Activated CD4-positive, alpha-beta T cell treated with anti-CD3 and anti-CD28 coated beads for 36 hours (primary cell): ENCODE measurements around the gene DPH6. TPM values are rescaled to one million over a fixed set of nuclear protein-coding genes. Genes with fewer than 3 reads are reported as not detected.
"Not testable (repeated sequence)": the region's sequence is repeated elsewhere in the genome, so short reads cannot be mapped to it uniquely, and the experiment has no call there.

Experiments used
- ATAC-seq: fragments of 200-7000 bp; cut with Tn5 transposase; one replicate; pipeline ENCODE4 v1.10.0; 2021; ENCODE audit warnings: mild to moderate bottlenecking, moderate library complexity
- CTCF ChIA-PET: fragments of 350-600 bp; sonication (Branson Sonifier 250); formaldehyde crosslinking; loops from one replicate; lab custom pipeline; 2021; ENCODE audit warnings: antibody characterized with exemption; lab: Charles Lee
- POLR2A ChIA-PET: fragments of 350-600 bp; sonication (Branson Sonifier 250); formaldehyde crosslinking; loops from one replicate; lab custom pipeline; 2021; ENCODE audit warnings: antibody characterized with exemption, inconsistent platforms; lab: Charles Lee
- DNase-seq: peaks from one replicate; pipeline ENCODE4 v3.0.0-alpha.2; 2020
- H3K27ac Mint-ChIP-seq: one replicate; pipeline ENCODE4 v1.8.0; 2021; ENCODE audit warnings: mixed read lengths
- H3K27me3 Mint-ChIP-seq: one replicate; pipeline ENCODE4 v1.8.0; 2021; ENCODE audit warnings: mixed read lengths
- H3K36me3 Mint-ChIP-seq: one replicate; pipeline ENCODE4 v1.8.0; 2021; ENCODE audit warnings: low read depth, mixed read lengths
- H3K4me1 Mint-ChIP-seq: one replicate; pipeline ENCODE4 v1.8.0; 2021; ENCODE audit warnings: mixed read lengths
- H3K4me3 Mint-ChIP-seq: one replicate; pipeline ENCODE4 v1.8.0; 2021; ENCODE audit warnings: mild to moderate bottlenecking, moderate library complexity, mixed read lengths
- H3K9me3 Mint-ChIP-seq: one replicate; pipeline ENCODE4 v1.8.0; 2021; ENCODE audit warnings: low read depth, mixed read lengths
- intact Hi-C, 2 experiments: fragments of 100-400 bp; cut with DNase I in 1 of 2; cut with micrococcal nuclease in 1 of 2; formaldehyde crosslinking; loops; one replicate each; pipeline versions ENCODE4 v1.14.2 to v1.15.1; 2022 to 2024; cut with DNase I, micrococcal nuclease
- total RNA-seq, 2 experiments: library from RNA; stranded (reverse); gene quantifications; one replicate each; pipeline ENCODE4 v1.2.3, GENCODE V29; 2021

Gene DPH6
- total RNA-seq, 2 experiments from 2014 or later: 8.1 to 14.0 TPM

DNA sequence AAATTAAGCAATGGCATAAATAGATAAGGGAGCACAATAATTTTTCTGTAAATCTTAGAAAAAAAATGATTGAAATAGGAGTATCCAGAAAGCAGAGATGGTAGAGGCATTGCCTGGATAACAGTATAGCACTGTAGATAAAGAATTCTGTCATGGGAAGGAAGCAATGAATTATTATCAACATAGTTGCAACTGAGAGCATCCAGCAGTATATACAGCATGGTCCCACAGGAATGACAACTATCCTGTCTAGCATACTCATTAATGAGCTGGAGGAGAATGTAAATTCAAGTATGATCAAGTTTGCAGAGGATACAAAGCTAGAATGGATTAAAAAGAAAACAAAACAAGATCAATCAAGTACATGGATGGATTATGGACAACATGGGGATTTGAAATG, 90.8 kb downstream of the DPH6 start:
- Mint-ChIP-seq H3K9me3 (no peaks in the 10 kb centered on the region), H3K4me3 (no peak overlapping the region), H3K27me3 (no peaks in the 10 kb centered on the region), H3K36me3 (peaks cover 6% of the 10 kb centered on the region), H3K27ac (no peak overlapping the region), H3K4me1 (no peaks in the 10 kb centered on the region)
- ChIA-PET POLR2A (no interaction called here), CTCF (interaction anchor here (3.6 kb wide), 1 partner anchor 11 kb away, joined by 15 read pairs; no protein-coding TSS in a partner anchor)
- no peak for ATAC-seq
- intact Hi-C loops: no loop called here
- DNase-seq: no peak

DNA sequence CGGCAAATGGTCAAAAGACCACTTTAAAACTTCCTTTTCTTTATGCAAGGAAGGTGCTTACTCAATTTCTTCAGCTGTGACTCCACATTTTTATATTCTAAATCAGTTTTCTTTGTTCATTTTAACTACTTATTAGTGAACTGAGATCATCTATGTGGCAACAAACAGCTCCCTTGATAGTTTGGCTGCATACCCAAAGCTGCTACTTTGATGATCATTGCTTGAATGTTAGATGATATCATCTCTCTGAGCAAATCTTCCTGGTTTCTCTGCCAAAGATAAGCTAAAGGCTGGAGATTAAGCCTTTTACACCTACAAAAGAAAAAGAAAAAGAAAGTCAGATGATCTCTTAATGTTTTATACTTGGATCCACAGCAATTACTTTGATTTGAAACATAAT, 95.5 kb downstream of the DPH6 start:
- H3K4me3 Mint-ChIP-seq: no peak overlapping the region
- no peak overlapping the region for H3K27ac Mint-ChIP-seq
- ATAC-seq (no peak), DNase-seq (no peak)
- no peaks in the 10 kb centered on the region for H3K9me3 Mint-ChIP-seq
- no peaks in the 10 kb centered on the region for H3K4me1 Mint-ChIP-seq
- no peaks in the 10 kb centered on the region for H3K27me3 Mint-ChIP-seq
- CTCF ChIA-PET: interaction anchor here (0.7 to 2.0 kb wide), 4 partner anchors 203 to 426 kb away, joined by 3 to 5 read pairs (median 4); no protein-coding TSS in a partner anchor
- intact Hi-C loops: no loop called here
- POLR2A ChIA-PET: no interaction called here
- peaks cover 9% of the 10 kb centered on the region for H3K36me3 Mint-ChIP-seq

DNA sequence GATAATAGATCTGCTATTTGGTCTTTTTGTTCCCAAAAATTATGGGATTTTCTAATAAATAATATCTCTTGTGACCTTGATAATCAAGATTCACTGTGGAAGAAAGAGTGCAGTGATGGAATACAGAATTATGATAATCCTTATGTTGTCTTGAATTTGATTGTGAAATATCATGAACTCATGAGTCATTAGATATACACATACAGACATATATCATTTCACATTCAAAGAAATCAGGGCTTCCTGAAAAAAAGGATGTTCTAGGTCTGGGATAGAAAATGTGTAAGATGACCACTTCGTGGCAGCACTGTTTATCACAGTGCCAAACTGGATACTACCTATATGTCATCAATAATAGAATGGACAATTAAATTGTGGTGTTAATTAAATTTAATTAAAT, 97.7 kb downstream of the DPH6 start:
- CTCF ChIA-PET: no interaction called here
- H3K27me3 Mint-ChIP-seq: no peaks in the 10 kb centered on the region
- intact Hi-C loops: no loop called here

DNA sequence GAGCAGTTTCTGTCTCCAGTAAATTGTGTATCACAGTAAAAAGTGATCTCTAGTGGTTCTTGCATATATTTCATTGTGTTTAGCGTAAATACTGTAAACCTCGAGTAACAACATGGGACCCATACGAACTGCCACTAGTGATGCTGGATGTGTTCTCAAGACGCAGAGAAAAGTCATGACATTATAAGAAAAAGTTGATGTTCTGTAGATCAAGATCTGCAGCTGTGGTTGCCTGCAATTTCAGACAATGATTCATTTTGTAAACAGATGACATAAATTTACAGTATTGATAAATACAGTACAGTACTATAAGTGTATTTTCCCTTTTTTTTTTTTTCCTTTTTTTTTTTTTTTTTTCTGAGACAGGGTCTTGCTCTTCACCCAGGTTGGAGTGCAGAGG, 100.1 kb downstream of the DPH6 start:
- H3K27ac Mint-ChIP-seq: no peak overlapping the region
- ChIA-PET CTCF (interaction anchor here (0.6 to 4.5 kb wide), 6 partner anchors 12 to 1602 kb away, joined by 3 to 64 read pairs (median 14); no protein-coding TSS in a partner anchor), POLR2A (no interaction called here)
- no peaks in the 10 kb centered on the region for H3K27me3 Mint-ChIP-seq
- ATAC-seq (no peak), DNase-seq (no peak)
- intact Hi-C loops: loop anchor here in 1 of 2 experiments (2.0 kb wide), 1 partner anchor 157 kb away; no protein-coding TSS in a partner anchor
- no peaks in the 10 kb centered on the region for H3K4me1 Mint-ChIP-seq
- H3K9me3 Mint-ChIP-seq: no peaks in the 10 kb centered on the region
- peaks cover 7% of the 10 kb centered on the region for H3K36me3 Mint-ChIP-seq
- no peak overlapping the region for H3K4me3 Mint-ChIP-seq

More for the DNA sequence above, 97.7 kb downstream of the DPH6 start:
- Mint-ChIP-seq H3K27ac (no peak overlapping the region), H3K4me3 (no peak overlapping the region), H3K9me3 (no peaks in the 10 kb centered on the region), H3K36me3 (peaks cover 9% of the 10 kb centered on the region), H3K4me1 (no peaks in the 10 kb centered on the region)
- POLR2A ChIA-PET: no interaction called here
- ATAC-seq (no peak), DNase-seq (no peak)

DNA sequence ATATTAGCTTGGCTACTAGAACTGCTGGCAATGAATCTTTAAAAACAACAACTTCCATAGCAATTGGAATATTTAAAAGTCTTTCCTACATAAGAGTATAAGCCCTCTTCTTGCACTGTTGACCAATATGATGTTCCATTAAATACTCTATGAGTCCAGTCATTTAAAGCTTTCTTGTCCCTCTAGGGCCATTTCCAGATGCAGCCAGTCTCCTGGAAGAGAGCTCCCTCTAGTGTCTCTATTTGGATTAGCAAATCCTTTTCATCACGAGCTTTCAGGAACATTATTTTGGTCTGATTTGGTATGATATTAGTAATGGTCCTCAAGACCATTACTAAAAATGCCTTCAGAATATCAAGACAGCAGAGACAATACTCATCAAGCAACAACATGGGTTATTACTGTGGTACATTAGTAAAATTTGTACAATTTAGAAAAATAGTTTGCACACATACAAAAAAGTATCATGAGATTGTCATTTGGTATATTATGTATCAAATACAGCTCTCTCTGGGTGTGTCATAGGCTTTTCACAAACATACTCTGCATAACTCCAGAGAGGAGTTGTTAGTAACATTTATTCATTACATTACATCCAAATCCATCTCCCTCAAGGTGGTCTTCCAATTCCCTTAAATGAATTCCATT, 101.3 kb downstream of the DPH6 start:
- POLR2A ChIA-PET: no interaction called here
- Mint-ChIP-seq H3K9me3 (no peaks in the 10 kb centered on the region), H3K27ac (no peak overlapping the region), H3K27me3 (no peaks in the 10 kb centered on the region), H3K4me1 (no peaks in the 10 kb centered on the region), H3K36me3 (peaks cover 6% of the 10 kb centered on the region), H3K4me3 (no peak overlapping the region)
- intact Hi-C loops: loop anchor here (1.0 to 2.0 kb wide), 3 partner anchors 155 to 366 kb away; no protein-coding TSS in a partner anchor
- DNase-seq: peak; percentile 6
- CTCF ChIA-PET: interaction anchor here (0.6 to 4.5 kb wide), 29 partner anchors 11 to 1096 kb away, joined by 3 to 64 read pairs (median 4); no protein-coding TSS in a partner anchor
- no peak for ATAC-seq

DNA sequence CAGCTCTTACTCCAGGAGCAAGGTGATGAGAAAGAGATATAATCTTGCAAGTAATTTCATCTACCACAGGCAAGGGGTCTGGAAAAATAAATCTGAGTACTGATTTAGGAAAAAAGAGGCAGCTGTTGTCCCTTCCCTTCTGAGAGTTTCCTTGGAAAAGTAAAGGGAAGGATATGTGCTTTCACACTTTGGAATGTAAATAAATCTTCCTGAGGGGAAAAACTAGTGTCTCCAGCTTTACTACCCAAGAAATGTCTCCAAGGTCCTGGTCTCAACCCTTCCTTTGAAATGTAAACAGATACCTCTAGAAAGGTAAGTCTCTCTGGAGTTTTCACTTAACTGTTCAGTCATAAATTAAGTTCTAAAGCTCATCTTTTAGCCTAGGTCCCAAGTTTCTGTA, 102.6 kb downstream of the DPH6 start:
- Mint-ChIP-seq H3K36me3 (peaks cover 7% of the 10 kb centered on the region), H3K9me3 (no peaks in the 10 kb centered on the region), H3K4me1 (no peaks in the 10 kb centered on the region), H3K27ac (no peak overlapping the region), H3K4me3 (no peak overlapping the region), H3K27me3 (no peaks in the 10 kb centered on the region)
- ATAC-seq (no peak), DNase-seq (no peak)
- intact Hi-C loops: no loop called here
- ChIA-PET POLR2A (no interaction called here), CTCF (interaction anchor here (1.4 to 4.5 kb wide), 8 partner anchors 10 to 365 kb away, joined by 3 to 64 read pairs (median 17); no protein-coding TSS in a partner anchor)

DNA sequence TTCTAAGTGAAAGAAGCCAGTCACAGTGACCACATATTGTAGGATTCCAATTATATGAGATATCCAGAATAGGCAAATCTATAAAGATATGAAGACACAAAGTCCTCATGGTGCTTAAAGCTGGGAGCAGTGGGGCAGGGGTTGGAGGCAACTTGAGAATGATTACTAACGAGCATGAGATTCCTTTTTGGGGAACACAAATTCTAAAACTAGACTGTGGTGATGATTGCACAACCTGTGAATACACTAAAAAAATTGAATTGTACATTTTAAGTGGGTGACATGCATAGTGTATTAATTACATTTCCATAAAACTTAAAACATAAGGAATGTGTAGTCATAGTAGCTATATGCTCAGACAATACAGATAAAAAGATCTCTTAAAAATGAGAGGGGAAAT, 103.2 kb downstream of the DPH6 start:
- no peak overlapping the region for H3K27ac Mint-ChIP-seq
- no peak overlapping the region for H3K4me3 Mint-ChIP-seq
- no peaks in the 10 kb centered on the region for H3K9me3 Mint-ChIP-seq
- intact Hi-C loops: no loop called here
- POLR2A ChIA-PET: no interaction called here
- CTCF ChIA-PET: interaction anchor here (1.4 to 4.5 kb wide), 6 partner anchors 9 to 365 kb away, joined by 3 to 64 read pairs (median 22); no protein-coding TSS in a partner anchor
- DNase-seq: no peak
- no peaks in the 10 kb centered on the region for H3K27me3 Mint-ChIP-seq
- ATAC-seq: no peak
- no peaks in the 10 kb centered on the region for H3K4me1 Mint-ChIP-seq
- peaks cover 13% of the 10 kb centered on the region for H3K36me3 Mint-ChIP-seq

DNA sequence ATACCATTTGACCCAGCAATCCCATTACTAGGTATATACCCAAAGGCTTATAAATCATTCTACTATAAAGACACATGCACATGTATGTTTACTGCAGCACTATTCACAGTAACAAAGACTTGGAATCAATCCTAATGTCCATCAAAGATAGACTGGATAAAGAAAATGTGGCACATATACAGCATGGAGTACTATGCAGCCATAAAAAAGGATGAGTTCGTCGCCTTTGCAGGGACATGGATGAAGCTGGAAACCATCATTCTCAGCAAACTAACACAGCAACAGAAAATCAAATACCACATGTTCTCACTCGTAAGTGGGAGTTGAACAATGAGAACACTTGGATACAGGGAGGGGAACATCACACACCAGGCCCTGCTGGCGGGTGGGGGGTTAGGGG, 104.7 kb downstream of the DPH6 start:
- DNase-seq, H3K27me3 Mint-ChIP-seq, intact Hi-C loops, H3K27ac Mint-ChIP-seq, H3K4me1 Mint-ChIP-seq, POLR2A ChIA-PET, ATAC-seq, H3K4me3 Mint-ChIP-seq, H3K9me3 Mint-ChIP-seq: not testable (repeated sequence)
- CTCF ChIA-PET: interaction anchor here (0.6 kb wide), 1 partner anchor 32 kb away, joined by 3 read pairs; no protein-coding TSS in a partner anchor
- peaks cover 13% of the 10 kb centered on the region for H3K36me3 Mint-ChIP-seq

DNA sequence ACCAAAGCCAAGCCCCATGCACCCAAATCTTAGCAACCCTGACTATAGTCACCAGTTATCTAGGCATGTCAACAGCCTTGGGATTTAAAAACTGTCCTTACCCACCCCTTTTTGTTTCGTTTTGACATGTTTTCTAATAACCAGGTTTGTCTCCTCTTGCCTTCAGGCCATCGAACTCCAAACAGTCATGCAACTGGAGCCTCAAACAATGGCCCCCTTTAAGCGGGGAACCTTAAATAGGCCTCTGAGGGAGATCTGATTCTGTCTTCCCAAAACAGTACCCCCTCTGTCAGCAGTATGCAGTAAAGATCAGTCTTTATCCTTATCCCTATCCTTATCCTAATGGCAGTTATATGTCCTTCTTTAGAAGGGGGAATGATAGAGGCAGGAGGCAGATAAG, 105.7 kb downstream of the DPH6 start:
- ATAC-seq (no peak), DNase-seq (no peak)
- H3K36me3 Mint-ChIP-seq: peaks cover 16% of the 10 kb centered on the region
- intact Hi-C loops: no loop called here
- H3K4me1 Mint-ChIP-seq: no peaks in the 10 kb centered on the region
- H3K27me3 Mint-ChIP-seq: no peaks in the 10 kb centered on the region
- ChIA-PET POLR2A (no interaction called here), CTCF (no interaction called here)
- no peaks in the 10 kb centered on the region for H3K9me3 Mint-ChIP-seq
- H3K4me3 Mint-ChIP-seq: no peak overlapping the region
- H3K27ac Mint-ChIP-seq: no peak overlapping the region

DNA sequence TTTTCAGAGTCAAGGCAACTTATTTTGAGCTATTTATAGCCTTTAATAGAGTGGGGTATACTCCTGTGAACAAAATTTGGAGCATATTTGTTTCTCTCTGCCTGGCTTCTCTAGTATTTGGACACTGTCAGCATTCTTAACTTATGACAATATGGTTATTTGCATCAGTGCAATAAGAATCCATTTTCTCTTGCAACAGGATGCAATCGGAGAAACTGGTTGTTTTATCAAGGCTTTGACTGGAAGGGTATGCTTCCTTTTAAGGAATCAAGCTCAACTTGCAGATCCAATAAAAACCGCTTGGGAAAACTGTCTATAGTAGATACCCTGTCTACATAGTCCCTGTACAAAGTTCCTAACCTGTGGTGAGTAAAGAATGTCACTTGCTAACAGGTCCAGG, 106.7 kb downstream of the DPH6 start:
- Mint-ChIP-seq H3K9me3 (no peaks in the 10 kb centered on the region), H3K4me3 (no peak overlapping the region), H3K27ac (no peak overlapping the region), H3K27me3 (no peaks in the 10 kb centered on the region), H3K4me1 (no peaks in the 10 kb centered on the region), H3K36me3 (peaks cover 16% of the 10 kb centered on the region)
- intact Hi-C loops: no loop called here
- DNase-seq (no peak), ATAC-seq (no peak)
- ChIA-PET CTCF (no interaction called here), POLR2A (no interaction called here)

DNA sequence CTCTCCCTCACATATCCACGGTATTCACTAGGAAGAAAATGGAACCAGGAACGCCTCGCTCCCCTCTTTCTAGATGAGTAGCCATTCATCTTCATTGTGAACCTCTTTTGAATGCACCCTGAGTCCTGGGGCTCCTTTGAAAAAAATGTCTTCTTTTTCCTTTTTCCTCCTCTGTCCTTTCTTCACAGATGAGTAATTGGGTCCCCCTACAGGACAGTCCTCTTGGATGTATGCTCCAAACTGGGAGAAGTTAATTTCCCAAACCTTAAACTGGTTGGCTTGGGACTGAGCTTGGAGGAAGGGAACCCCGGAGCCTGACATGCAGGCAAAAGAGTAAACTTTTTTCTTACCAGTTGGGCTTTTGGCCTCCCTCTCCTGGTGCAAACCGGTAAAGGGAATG, 108.8 kb downstream of the DPH6 start:
- intact Hi-C loops: no loop called here
- DNase-seq (no peak), ATAC-seq (no peak)
- ChIA-PET POLR2A (no interaction called here), CTCF (no interaction called here)
- Mint-ChIP-seq H3K36me3 (peaks cover 16% of the 10 kb centered on the region), H3K4me1 (peaks cover 3% of the 10 kb centered on the region), H3K4me3 (no peak overlapping the region), H3K27ac (no peak overlapping the region), H3K27me3 (no peaks in the 10 kb centered on the region), H3K9me3 (no peaks in the 10 kb centered on the region)

DNA sequence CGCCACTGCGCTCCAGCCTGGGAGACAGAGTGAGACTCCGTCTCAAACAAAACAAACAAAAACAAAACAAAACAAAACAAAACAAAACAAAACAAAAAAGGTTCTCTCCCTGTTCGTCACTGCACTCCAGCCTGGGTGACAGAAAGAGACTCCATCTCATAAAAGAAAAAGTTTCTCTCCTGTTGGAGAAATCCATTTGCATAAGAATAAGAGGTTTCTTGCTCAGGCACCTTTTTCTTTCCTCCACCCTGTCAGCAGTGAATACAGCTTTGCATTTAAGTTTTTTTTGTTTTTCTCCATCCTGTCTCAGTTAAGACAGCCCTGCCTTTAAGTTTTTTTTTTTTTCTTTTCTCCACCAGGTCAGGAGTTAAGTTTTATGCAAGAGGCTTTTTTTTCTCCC, 109.5 kb downstream of the DPH6 start:
- CTCF ChIA-PET: interaction anchor here (0.6 kb wide), 1 partner anchor 16 kb away, joined by 3 read pairs; no protein-coding TSS in a partner anchor
- ATAC-seq (no peak), DNase-seq (no peak)
- POLR2A ChIA-PET: no interaction called here
- intact Hi-C loops: no loop called here
- Mint-ChIP-seq H3K9me3 (no peaks in the 10 kb centered on the region), H3K4me3 (no peak overlapping the region), H3K27ac (no peak overlapping the region), H3K27me3 (no peaks in the 10 kb centered on the region), H3K36me3 (peaks cover 16% of the 10 kb centered on the region), H3K4me1 (peaks cover 3% of the 10 kb centered on the region)
